GM12878 (cell line): ENCODE data around the gene CRYGN. TPM values are rescaled to one million over a fixed set of nuclear protein-coding genes. Genes with fewer than 3 reads are reported as not detected.

Experiments
- ATAC-seq: fragments of 200-7000 bp; cut with Tn5 transposase; 3 replicates; pipeline ENCODE4 v1.9.1; 2020; ENCODE audit warnings: mild to moderate bottlenecking, moderate library complexity
- BruUV-seq: library from RNA; stranded (reverse); fragments of 400-500 nt; replicated peaks from 2 replicates; lab custom pipeline; 2021; lab: Mats Ljungman, UMichigan
- CTCF ChIA-PET: fragments of 300-600 bp; sonication (Branson Sonifier 250); formaldehyde crosslinking; extraction: SDS; loops from one replicate; lab custom pipeline; 2021; ENCODE audit warnings: inconsistent platforms; lab: Yijun Ruan, JAX
- POLR2A ChIA-PET: fragments of 350-600 bp; formaldehyde crosslinking; extraction: SDS; loops from one replicate; lab custom pipeline; 2021; ENCODE audit warnings: inconsistent platforms; lab: Charles Lee
- RAD21 ChIA-PET: fragments of 300-600 bp; sonication (Branson Sonifier 250); formaldehyde crosslinking; loops from one replicate; lab custom pipeline; 2023; ENCODE audit warnings: antibody characterized with exemption; ENCODE audit not compliant: unreplicated experiment; lab: Charles Lee
- SMC1A ChIA-PET: fragments of 300-600 bp; sonication (Branson Sonifier 250); formaldehyde crosslinking; loops from one replicate; lab custom pipeline; 2023; ENCODE audit not compliant: unreplicated experiment, uncharacterized antibody; lab: Charles Lee
- DNase-seq: peaks from one replicate; pipeline ENCODE4 v3.0.0-alpha.2; 2011; ENCODE audit warnings: low read depth, low spot score
- FAIRE-seq: peaks from 3 replicates; lab custom pipeline; 2011; peaks lifted over from hg19 to GRCh38; lab: Jason Lieb, UNC
- H2AFZ ChIP-seq: 2 replicates; pipeline ENCODE4 v1.6.0; 2011; ENCODE audit warnings: low read depth, low read length, control low read depth; ENCODE audit not compliant: control insufficient read depth
- H3K27ac ChIP-seq: 2 replicates; pipeline ENCODE4 v1.5.1; 2011; ENCODE audit warnings: control low read depth; ENCODE audit not compliant: control insufficient read depth, insufficient read depth
- H3K27me3 ChIP-seq, 2 experiments: replicated peaks in 1 of 2; 2 replicates each; pipeline versions ENCODE4 v1.6.0 to v1.6.1; 2011; ENCODE audit warnings: low read length in 1 of 2; ENCODE audit not compliant: control insufficient read depth in 2 of 2, insufficient read depth in 2 of 2
- H3K36me3 ChIP-seq, 2 experiments: 2 replicates each; pipeline ENCODE4 v1.5.1; 2011; ENCODE audit warnings: low read length in 1 of 2; ENCODE audit not compliant: control insufficient read depth in 2 of 2, insufficient read depth in 2 of 2
- H3K4me1 ChIP-seq: 2 replicates; pipeline ENCODE4 v1.6.1; 2011; ENCODE audit warnings: mild to moderate bottlenecking, low read length, moderate library complexity, mixed read lengths; ENCODE audit not compliant: control insufficient read depth, insufficient read depth
- H3K4me2 ChIP-seq: 2 replicates; pipeline ENCODE4 v1.6.0; 2011; ENCODE audit warnings: control low read depth; ENCODE audit not compliant: control insufficient read depth, insufficient read depth
- H3K4me3 ChIP-seq: fragments of 200-600 bp; sonication (generic); 2 replicates; pipeline ENCODE4 v1.5.1; 2016
- H3K79me2 ChIP-seq: 2 replicates; pipeline ENCODE4 v1.6.0; 2011; ENCODE audit warnings: low read length; ENCODE audit not compliant: control insufficient read depth, insufficient read depth
- H3K9ac ChIP-seq: 2 replicates; pipeline ENCODE4 v1.8.0; 2011; ENCODE audit warnings: low read length, control low read depth, mixed read lengths; ENCODE audit not compliant: control insufficient read depth, insufficient read depth
- H3K9me3 ChIP-seq: replicated peaks from 3 replicates; pipeline ENCODE4 v1.5.1; 2011; ENCODE audit warnings: mild to moderate bottlenecking, low read length; ENCODE audit not compliant: control insufficient read depth, insufficient read depth
- H4K20me1 ChIP-seq: 2 replicates; pipeline ENCODE4 v1.6.0; 2011; ENCODE audit not compliant: control insufficient read depth, insufficient read depth
- ATF7 ChIP-seq: fragments of 450-650 bp; IDR thresholded peaks from 2 replicates; pipeline ENCODE4 v1.6.1; 2016; ENCODE audit warnings: low read depth, mild to moderate bottlenecking
- BCL3 ChIP-seq: IDR thresholded peaks from 2 replicates; pipeline ENCODE4 v1.6.1; 2011; ENCODE audit warnings: borderline replicate concordance, low read depth, mild to moderate bottlenecking, moderate library complexity, low read length; ENCODE audit not compliant: insufficient read depth, poor library complexity, severe bottlenecking
- BMI1 ChIP-seq: fragments of 450-650 bp; IDR thresholded peaks from 2 replicates; pipeline ENCODE4 v1.6.1; 2016; ENCODE audit warnings: mild to moderate bottlenecking, moderate library complexity, borderline replicate concordance
- CTCF ChIP-seq, 3 experiments: IDR thresholded peaks in 2 of 3; conservative IDR thresholded peaks in 1 of 3; 2 replicates each; pipeline ENCODE4 v1.5.1; 2011; ENCODE audit warnings: low read depth in 3 of 3, low read length in 3 of 3, mild to moderate bottlenecking in 3 of 3, control low read depth in 2 of 3, moderate library complexity in 2 of 3, inconsistent platforms in 1 of 3, mixed read lengths in 1 of 3; ENCODE audit not compliant: control insufficient read depth in 2 of 3, insufficient read depth in 1 of 3; ENCODE audit errors: extremely low read depth in 1 of 3
- ETV6 ChIP-seq, 2 experiments: fragments of 450-650 bp in 1 of 2; IDR thresholded peaks in 1 of 2; conservative IDR thresholded peaks in 1 of 2; 2 replicates each; pipeline ENCODE4 v1.6.1; 2014; ENCODE audit warnings: antibody characterized with exemption in 1 of 2, borderline replicate concordance in 1 of 2, low read depth in 1 of 2, mild to moderate bottlenecking in 1 of 2, moderate library complexity in 1 of 2
- FOXK2 ChIP-seq: fragments of 450-650 bp; IDR thresholded peaks from 2 replicates; pipeline ENCODE4 v1.6.1; 2017; ENCODE audit warnings: mild to moderate bottlenecking, moderate library complexity
- JUND ChIP-seq: IDR thresholded peaks from 2 replicates; pipeline ENCODE4 v1.6.1; 2012; ENCODE audit warnings: low read depth, mild to moderate bottlenecking, low read length, improper control_type of control experiment, moderate library complexity
- MEF2B ChIP-seq: fragments of 450-650 bp; IDR thresholded peaks from 2 replicates; pipeline ENCODE4 v1.6.1; 2018; ENCODE audit warnings: mild to moderate bottlenecking, moderate library complexity; ENCODE audit not compliant: partially characterized antibody, poor library complexity, severe bottlenecking
- MLLT1 ChIP-seq: fragments of 450-650 bp; IDR thresholded peaks from 2 replicates; pipeline ENCODE4 v1.6.1; 2016; ENCODE audit warnings: mild to moderate bottlenecking
- MYC ChIP-seq: IDR thresholded peaks from 2 replicates; pipeline ENCODE4 v1.6.1; 2011; ENCODE audit warnings: mild to moderate bottlenecking, low read length, moderate library complexity, inconsistent platforms; ENCODE audit not compliant: insufficient read depth, insufficient replicate concordance, insufficient read length, severe bottlenecking
- TCF12 ChIP-seq: IDR thresholded peaks from 2 replicates; pipeline ENCODE4 v1.6.1; 2011; ENCODE audit warnings: low read depth, mild to moderate bottlenecking, low read length
- YBX1 ChIP-seq: fragments of 450-650 bp; IDR thresholded peaks from 2 replicates; pipeline ENCODE4 v1.6.1; 2016; ENCODE audit warnings: antibody characterized with exemption
- ZBED1 ChIP-seq: IDR thresholded peaks from 2 replicates; pipeline ENCODE4 v1.6.1; 2016; ENCODE audit warnings: borderline replicate concordance
- ZNF207 ChIP-seq: fragments of 450-650 bp; IDR thresholded peaks from 2 replicates; pipeline ENCODE4 v1.6.1; 2014; ENCODE audit warnings: antibody characterized with exemption, mild to moderate bottlenecking, borderline replicate concordance
- ZNF592 ChIP-seq: fragments of 450-650 bp; IDR thresholded peaks from 2 replicates; pipeline ENCODE4 v1.6.1; 2017; ENCODE audit warnings: mild to moderate bottlenecking, moderate library complexity
- WGBS: methylation state at CpG from one replicate; pipeline ENCODE4 v1.1.6; 2016; ENCODE audit warnings: low lambda C conversion rate; ENCODE audit not compliant: insufficient replicate concordance, insufficient coverage; ENCODE audit errors: missing lambda C conversion rate; 5-methylcytosine and 5-hydroxymethylcytosine counted together
- in situ Hi-C: fragments of 300-500 bp; cut with MboI; formaldehyde crosslinking; loops from 9 replicates; pipeline ENCODE4 v1.14.3; 2018; ENCODE audit warnings: mixed read lengths
- intact Hi-C: fragments of 100-400 bp; cut with micrococcal nuclease; formaldehyde crosslinking; loops from one replicate; pipeline ENCODE4 v1.14.2; 2022; ENCODE audit not compliant: unreplicated experiment
- polyA plus RNA-seq, 11 experiments: library from polyadenylated mRNA; depleted of rRNA in 4 of 11; unstranded in 6 of 11; stranded (reverse) in 5 of 11; fragments of >200 nt; fragmentation: Nextera tagmentation in 4 of 11; fragmentation: Illumina TruSeq in 1 of 11; extraction: Ambion mirVana in 4 of 11; extraction: Trizol in 1 of 11; gene quantifications; 1 replicate in 1 of 11; 2 replicates in 10 of 11; pipeline versions ENCODE4 v1.2.1 to v1.2.3, GENCODE V29; 2011 to 2016; ENCODE audit warnings: inconsistent platforms in 2 of 11, missing spikeins in 2 of 11, low read depth in 1 of 11
- total RNA-seq, 4 experiments: library from RNA; depleted of rRNA in 3 of 4; stranded (reverse); fragments of >200 nt in 3 of 4; fragmentation: Illumina TruSeq in 1 of 4; extraction: Trizol in 1 of 4; gene quantifications; 2 replicates each; pipeline versions ENCODE4 v1.2.1 to v1.2.3, GENCODE V29; 2013 to 2021

The CRYGN gene
- total and polyA plus RNA-seq, 10 of the 15 experiments (the other 5 are each of a cell fraction or from before 2014, with no cell fraction given), result not detected

GRCh38 chr7:151483711-151483983 lies 43.7 kb upstream of the CRYGN start:
- Histone ChIP-seq H4K20me1 (no peaks in the 10 kb centered on the region), H2AFZ (no peak overlapping the region), H3K36me3 (peaks cover 23 to 48% of the 10 kb centered on the region in 2 experiments), H3K4me2 (no peak overlapping the region), H3K9me3 (no peaks in the 10 kb centered on the region), H3K4me1 (peaks cover 23% of the 10 kb centered on the region), H3K9ac (no peak overlapping the region), H3K79me2 (peaks cover 58% of the 10 kb centered on the region), H3K4me3 (no peak overlapping the region), H3K27me3 (no peaks in the 10 kb centered on the region), H3K27ac (no peak overlapping the region)
- no TSS peak for BruUV-seq
- in situ Hi-C loops (no loop called here), intact Hi-C loops (no loop called here)
- 100% methylated on average over 1 of the region's 1 CpG for WGBS
- DNase-seq (no peak), ATAC-seq (no peak), FAIRE-seq (no peak)
- TF ChIP-seq TCF12 (no peak), ZBED1 (no peak), ZNF207 (no peak), FOXK2 (no peak), ETV6 (conservative IDR thresholded peaks at IDR 0.05 in 1 of 2, IDR thresholded peaks at IDR 0.05 in 1 of 2; ENCODE audit: borderline replicate concordance in 1 of 2, low read depth in 1 of 2) (no peak), JUND (no peak), BMI1 (no peak), ZNF592 (no peak), MEF2B (no peak), ATF7 (no peak), BCL3 (no peak), MLLT1 (no peak), YBX1 (no peak), CTCF (IDR thresholded peaks at IDR 0.05 in 2 of 3, conservative IDR thresholded peaks at IDR 0.05 in 1 of 3; ENCODE audit: control insufficient read depth in 2 of 3, extremely low read depth in 1 of 3, insufficient read depth in 1 of 3, low read depth in 3 of 3, low read length in 3 of 3) (no peak), MYC (no peak)
- ChIA-PET CTCF (interaction anchor here (1.1 to 2.1 kb wide), 3 partner anchors 21 to 30 kb away, joined by 4 to 8 read pairs (median 7); no protein-coding TSS in a partner anchor), POLR2A (no interaction called here), RAD21 (interaction anchor here (1.6 kb wide), 1 partner anchor 11 kb away, joined by 5 read pairs; no protein-coding TSS in a partner anchor), SMC1A (interaction anchor here (0.9 to 1.5 kb wide), 2 partner anchors 25 to 168 kb away, joined by 3 read pairs; no protein-coding TSS in a partner anchor)
